Neural cell (in vitro differentiated cells): ENCODE measurements around the gene KRT36. TPM values are rescaled to one million over a fixed set of nuclear protein-coding genes. Genes with fewer than 3 reads are reported as not detected.

Experiments used
- H2AFZ ChIP-seq: fragments of 200-600, 300-800 bp; sonication (generic), shearing (Covaris generic); 2 replicates; pipeline ENCODE4 v1.6.0; 2014; ENCODE audit warnings: low read depth, mild to moderate bottlenecking, antibody characterized with exemption, low read length, moderate library complexity
- H3F3A ChIP-seq: fragments of 200-600 bp; shearing (Covaris generic); 2 replicates; pipeline ENCODE4 v1.6.1; 2016; ENCODE audit warnings: mild to moderate bottlenecking, moderate library complexity, mixed read lengths, antibody characterized with exemption, low read length; ENCODE audit not compliant: insufficient read depth, poor library complexity, severe bottlenecking
- H3K27ac ChIP-seq: fragments of 200-600, 300-800 bp; sonication (generic), shearing (Covaris generic); 2 replicates; pipeline ENCODE4 v1.5.1; 2014; ENCODE audit warnings: mild to moderate bottlenecking, low read length, moderate library complexity
- H3K27me3 ChIP-seq: fragments of 300-800, 200-600 bp; sonication (generic), shearing (Covaris generic); 2 replicates; pipeline ENCODE4 v1.6.0; 2014; ENCODE audit warnings: mild to moderate bottlenecking, low read depth, low read length, moderate library complexity; ENCODE audit not compliant: insufficient read depth
- H3K36me3 ChIP-seq: fragments of 300-800, 200-600 bp; sonication (generic), shearing (Covaris generic); 2 replicates; pipeline ENCODE4 v1.5.1; 2014; ENCODE audit warnings: mild to moderate bottlenecking, antibody characterized with exemption, low read length, moderate library complexity; ENCODE audit not compliant: insufficient read depth
- H3K4me2 ChIP-seq: fragments of 300-800, 200-600 bp; sonication (generic), shearing (Covaris generic); 2 replicates; pipeline ENCODE4 v1.6.0; 2014; ENCODE audit warnings: mild to moderate bottlenecking, low read length
- H3K4me3 ChIP-seq: fragments of 300-800, 200-600 bp; sonication (generic), shearing (Covaris generic); 2 replicates; pipeline ENCODE4 v1.5.1; 2014; ENCODE audit warnings: mild to moderate bottlenecking, low read length, moderate library complexity
- H3K79me2 ChIP-seq: fragments of 200-600 bp; shearing (Covaris generic); replicated peaks from 2 replicates; pipeline ENCODE4 v1.6.0; 2014; ENCODE audit warnings: mild to moderate bottlenecking, low read length, moderate library complexity; ENCODE audit not compliant: insufficient read depth
- H3K9ac ChIP-seq: fragments of 300-800, 200-600 bp; sonication (generic), shearing (Covaris generic); 2 replicates; pipeline ENCODE4 v1.6.1; 2016; ENCODE audit warnings: mild to moderate bottlenecking, low read length, mixed read lengths
- H3K9me2 ChIP-seq: fragments of 200-600 bp; shearing (Covaris generic); 2 replicates; pipeline ENCODE4 v1.6.1; 2016; ENCODE audit warnings: mild to moderate bottlenecking, low read length, mixed read lengths; ENCODE audit not compliant: insufficient read depth
- H3K9me3 ChIP-seq: fragments of 200-600, 300-800 bp; sonication (generic), shearing (Covaris generic); 2 replicates; pipeline ENCODE4 v1.6.1; 2016; ENCODE audit warnings: mild to moderate bottlenecking, mixed run types, low read length, moderate library complexity, mixed read lengths
- H4K20me1 ChIP-seq: fragments of 200-600 bp; shearing (Covaris generic); 2 replicates; pipeline ENCODE4 v1.6.1; 2016; ENCODE audit warnings: mild to moderate bottlenecking, mixed run types; ENCODE audit not compliant: insufficient read depth
- CTCF ChIP-seq: fragments of 450-650 bp; IDR thresholded peaks from 2 replicates; pipeline ENCODE4 v1.5.1; 2014; ENCODE audit warnings: antibody characterized with exemption, mild to moderate bottlenecking, moderate library complexity; ENCODE audit not compliant: poor library complexity, severe bottlenecking
- EP300 ChIP-seq: fragments of 450-650 bp; conservative IDR thresholded peaks from 2 replicates; pipeline ENCODE4 v1.6.1; 2014; ENCODE audit warnings: antibody characterized with exemption, mild to moderate bottlenecking, moderate library complexity; ENCODE audit not compliant: poor library complexity, severe bottlenecking
- EZH2 ChIP-seq: fragments of 200-600, 300-800 bp; shearing (Covaris generic), sonication (generic); IDR thresholded peaks from 2 replicates; pipeline ENCODE4 v1.6.1; 2014; ENCODE audit warnings: antibody characterized with exemption, low read length, borderline replicate concordance, mild to moderate bottlenecking; ENCODE audit not compliant: insufficient read depth, poor library complexity, severe bottlenecking
- MXI1 ChIP-seq: fragments of 450-650 bp; conservative IDR thresholded peaks from 2 replicates; pipeline ENCODE4 v1.6.1; 2014; ENCODE audit warnings: antibody characterized with exemption, mild to moderate bottlenecking; ENCODE audit not compliant: poor library complexity, severe bottlenecking
- POLR2AphosphoS5 ChIP-seq: IDR thresholded peaks from 2 replicates; pipeline ENCODE4 v1.6.1; 2012
- RAD21 ChIP-seq: fragments of 450-650 bp; conservative IDR thresholded peaks from 2 replicates; pipeline ENCODE4 v1.6.1; 2014; ENCODE audit warnings: antibody characterized with exemption, mild to moderate bottlenecking, moderate library complexity
- REST ChIP-seq: IDR thresholded peaks from 2 replicates; pipeline ENCODE4 v1.6.1; 2012; ENCODE audit warnings: borderline replicate concordance
- SMC3 ChIP-seq: fragments of 450-650 bp; conservative IDR thresholded peaks from 2 replicates; pipeline ENCODE4 v1.6.1; 2014; ENCODE audit warnings: antibody characterized with exemption, mild to moderate bottlenecking, moderate library complexity; ENCODE audit not compliant: poor library complexity
- TAF1 ChIP-seq: IDR thresholded peaks from 2 replicates; pipeline ENCODE4 v1.6.1; 2012; ENCODE audit warnings: low read depth
- polyA plus RNA-seq: library from polyadenylated mRNA; depleted of rRNA; stranded (reverse); fragments of >200 nt; gene quantifications from 2 replicates; pipeline ENCODE4 v1.2.3, GENCODE V29; 2014

The KRT36 gene
- polyA plus RNA-seq, 1 donor from 2014 or later, result not detected

- H3K27ac ChIP-seq, result no peak overlapping the region
Measured at GRCh38 chr17:41535764-41536481, 46.2 kb upstream of the KRT36 start.

More at GRCh38 chr17:41535764-41536481, 46.2 kb upstream of the KRT36 start:
- H3K36me3 ChIP-seq, result no peaks in the 10 kb centered on the region
- no peaks in the 10 kb centered on the region for H3K9me3 ChIP-seq
- no peaks in the 10 kb centered on the region for H4K20me1 ChIP-seq
- H3K4me3 ChIP-seq, result no peak overlapping the region
- H3K4me2 ChIP-seq, result no peak overlapping the region
- no peaks in the 10 kb centered on the region for H3K9me2 ChIP-seq
- no peaks in the 10 kb centered on the region for H3K27me3 ChIP-seq
- no peak overlapping the region for H3K9ac ChIP-seq
- H2AFZ ChIP-seq, result no peak overlapping the region
- TF ChIP-seq REST, result no peak
- no peak for TF ChIP-seq CTCF
- no peak for TF ChIP-seq TAF1
- TF ChIP-seq POLR2AphosphoS5, result no peak
- no peak for TF ChIP-seq MXI1
- no peak for TF ChIP-seq RAD21
- TF ChIP-seq EP300, result no peak
- TF ChIP-seq EZH2, result no peak
- TF ChIP-seq SMC3, result no peak
- H3K79me2 ChIP-seq, result no peaks in the 10 kb centered on the region
- H3F3A ChIP-seq, result no peaks in the 10 kb centered on the region
